Mesodermal cell (in vitro differentiated cells): Measurements from ENCODE around the gene ZNF467.
A peak's percentile ranks its signal among the peaks of the same experiment; 100 is the strongest.

Experiments
- H3K27ac ChIP-seq: 2 replicates; pipeline ENCODE4 v1.7.0; 2013; ENCODE audit warnings: mild to moderate bottlenecking, low read depth, low read length, moderate library complexity; ENCODE audit not compliant: severe bottlenecking
- H3K36me3 ChIP-seq: 2 replicates; pipeline ENCODE4 v1.7.1; 2013; ENCODE audit warnings: mild to moderate bottlenecking, low read length, moderate library complexity; ENCODE audit not compliant: control insufficient read depth, insufficient read depth
- H3K4me1 ChIP-seq: one replicate; pipeline ENCODE4 v1.7.1; 2013; ENCODE audit warnings: mild to moderate bottlenecking, low read length; ENCODE audit not compliant: insufficient read depth, control insufficient read depth, poor library complexity, severe bottlenecking
- H3K4me3 ChIP-seq: 2 replicates; pipeline ENCODE4 v1.7.0; 2013; ENCODE audit warnings: low read length, control low read depth, mild to moderate bottlenecking; ENCODE audit not compliant: insufficient read depth, poor library complexity, severe bottlenecking; ENCODE audit errors: extremely low read depth
- H3K9me3 ChIP-seq: 2 replicates; pipeline ENCODE4 v1.7.1; 2013; ENCODE audit warnings: mild to moderate bottlenecking, low read length, moderate library complexity; ENCODE audit not compliant: control insufficient read depth
- WGBS, 2 experiments: methylation state at CpG; one replicate each; pipeline ENCODE4 v1.1.5; 2013; ENCODE audit warnings: missing lambda C conversion rate in 2 of 2; ENCODE audit not compliant: insufficient coverage in 2 of 2; 5-methylcytosine and 5-hydroxymethylcytosine counted together

ZNF467 gene

DNA sequence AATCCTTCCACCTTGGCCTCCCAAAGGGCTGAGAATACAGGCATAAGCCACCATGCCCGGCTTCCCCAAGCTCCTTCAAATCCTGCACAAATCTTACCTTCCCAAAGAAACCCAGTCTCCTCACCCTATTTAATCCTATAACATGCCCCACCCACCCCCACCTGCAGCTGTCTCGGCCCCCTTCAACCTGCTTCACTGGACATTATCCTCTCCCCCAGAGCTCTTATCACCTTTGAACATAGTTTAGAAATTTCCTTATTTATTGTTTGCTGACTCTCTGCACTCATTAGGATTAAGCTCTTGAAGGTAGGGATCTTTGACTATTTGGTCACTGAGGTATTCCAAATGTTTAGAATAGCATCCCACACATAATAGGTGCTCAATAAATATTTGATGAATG, 3.5 kb downstream of the ZNF467 start:
- no peak overlapping the region for H3K4me3 ChIP-seq
- H3K4me1 ChIP-seq, result peaks cover 8% of the 10 kb centered on the region
- no peak overlapping the region for H3K27ac ChIP-seq
- WGBS, 2 experiments, result 86 to 88% methylated on average over 1 of the region's 2 CpGs
- H3K36me3 ChIP-seq, result peaks cover 8% of the 10 kb centered on the region
- no peaks in the 10 kb centered on the region for H3K9me3 ChIP-seq

- H3K9me3 ChIP-seq, result no peaks in the 10 kb centered on the region
- peaks cover 8% of the 10 kb centered on the region for H3K36me3 ChIP-seq
- H3K4me1 ChIP-seq, result peaks cover 9% of the 10 kb centered on the region
- H3K4me3 ChIP-seq, result no peak overlapping the region
- WGBS, 2 experiments, result 89 to 98% methylated on average over 7 of the region's 7 CpGs
- H3K27ac ChIP-seq, result no peak overlapping the region
Measured at GRCh38 chr7:149768931-149769330, 4.5 kb downstream of the ZNF467 start.

DNA sequence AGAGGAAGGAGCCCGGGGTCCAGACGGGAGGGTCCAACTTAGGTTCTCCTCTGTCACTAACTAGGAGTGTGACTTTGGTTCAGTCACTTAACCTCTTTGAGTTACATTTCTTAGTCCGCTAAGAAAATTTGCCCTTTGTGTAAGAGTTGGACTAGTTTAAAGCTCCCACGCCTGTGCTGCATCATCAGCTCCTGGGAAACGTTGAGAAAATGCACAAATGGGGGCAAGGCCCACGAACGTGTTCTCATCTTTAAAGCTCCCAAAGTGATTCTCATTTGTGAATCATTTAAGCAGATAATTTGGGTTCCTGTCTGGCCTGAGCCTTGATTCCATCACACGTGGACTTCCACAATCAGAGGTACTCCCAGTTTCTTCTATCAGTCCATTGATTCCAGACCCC, 6.3 kb downstream of the ZNF467 start:
- no peaks in the 10 kb centered on the region for H3K9me3 ChIP-seq
- WGBS, 2 experiments, result 81 to 84% methylated on average over 8 of the region's 8 CpGs
- no peak overlapping the region for H3K4me3 ChIP-seq
- peaks cover 8% of the 10 kb centered on the region for H3K36me3 ChIP-seq
- H3K4me1 ChIP-seq, result peaks cover 9% of the 10 kb centered on the region
- H3K27ac ChIP-seq, result no peak overlapping the region

DNA sequence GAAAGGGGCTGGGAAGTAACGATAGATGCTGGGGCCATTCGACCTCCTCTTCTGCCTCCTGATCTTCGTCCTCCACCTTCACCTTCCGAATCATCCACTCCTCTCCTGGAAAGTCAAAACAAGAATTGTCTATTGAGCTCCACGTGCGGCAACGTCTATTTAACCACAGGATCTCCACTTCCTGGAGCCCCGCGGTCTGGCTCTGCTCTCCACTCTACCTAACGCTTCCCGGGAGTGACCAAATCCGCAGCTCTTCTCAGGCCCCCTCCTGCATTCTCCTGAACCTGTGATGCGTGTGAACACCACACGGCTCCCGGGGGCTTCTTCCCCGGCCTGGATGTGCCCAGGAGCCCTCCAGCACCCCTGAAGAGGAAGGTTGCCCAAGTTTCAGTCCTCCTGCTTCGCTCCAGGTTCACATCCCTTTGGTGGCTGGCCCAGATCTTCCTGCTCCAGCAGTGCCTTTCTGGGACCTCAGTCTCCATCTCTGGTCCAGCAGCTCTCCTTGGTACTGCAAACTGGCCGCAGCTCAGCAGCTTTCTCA, 7.2 kb downstream of the ZNF467 start:
- no peaks in the 10 kb centered on the region for H3K9me3 ChIP-seq
- peaks cover 8% of the 10 kb centered on the region for H3K36me3 ChIP-seq
- no peak overlapping the region for H3K27ac ChIP-seq
- no peak overlapping the region for H3K4me3 ChIP-seq
- 27 to 30% methylated on average over 16 to 17 of the region's 18 CpGs for whole genome bisulfite sequencing, 2 experiments
- H3K4me1 ChIP-seq, result peaks cover 8% of the 10 kb centered on the region

- WGBS, 2 experiments, result 6 to 8% methylated on average over 56 to 75 of the region's 76 CpGs
- Histone ChIP-seq H3K4me3 (no peak overlapping the region), H3K9me3 (no peaks in the 10 kb centered on the region), H3K36me3 (peaks cover 5% of the 10 kb centered on the region), H3K27ac (no peak overlapping the region), H3K4me1 (peaks cover 5% of the 10 kb centered on the region)
Measured at GRCh38 chr7:149765399-149766121, 7.8 kb downstream of the ZNF467 start.

- Histone ChIP-seq H3K4me3 (peak overlapping the region; percentile 5), H3K4me1 (peaks cover 5% of the 10 kb centered on the region), H3K9me3 (no peaks in the 10 kb centered on the region), H3K27ac (no peak overlapping the region), H3K36me3 (peaks cover 4% of the 10 kb centered on the region)
- 5% methylated on average over 80 to 86 of the region's 96 CpGs for WGBS, 2 experiments
Measured at GRCh38 chr7:149764481-149765398, 8.6 kb downstream of the ZNF467 start.

GRCh38 chr7:149763563-149764240, 9.7 kb downstream of the ZNF467 start:
- 75 to 89% methylated on average over 17 to 20 of the region's 22 CpGs for WGBS, 2 experiments
- peaks cover 5% of the 10 kb centered on the region for H3K4me1 ChIP-seq

GRCh38 chr7:149762610-149763009, 10.8 kb downstream of the ZNF467 start:
- H3K36me3 ChIP-seq, result no peaks in the 10 kb centered on the region
- H3K27ac ChIP-seq, result no peak overlapping the region
- H3K4me1 ChIP-seq, result peaks cover 5% of the 10 kb centered on the region
- H3K9me3 ChIP-seq, result no peaks in the 10 kb centered on the region
- H3K4me3 ChIP-seq, result no peak overlapping the region
- WGBS, 2 experiments, result 86 to 92% methylated on average over 10 of the region's 10 CpGs

More at GRCh38 chr7:149763563-149764240, 9.7 kb downstream of the ZNF467 start:
- Histone ChIP-seq H3K36me3 (peaks cover 2% of the 10 kb centered on the region), H3K4me3 (no peak overlapping the region), H3K9me3 (no peaks in the 10 kb centered on the region), H3K27ac (no peak overlapping the region)

GRCh38 chr7:149762089-149762488, 11.3 kb downstream of the ZNF467 start:
- no peak overlapping the region for H3K27ac ChIP-seq
- H3K36me3 ChIP-seq, result no peaks in the 10 kb centered on the region
- no peak overlapping the region for H3K4me3 ChIP-seq
- no peaks in the 10 kb centered on the region for H3K9me3 ChIP-seq
- peaks cover 5% of the 10 kb centered on the region for H3K4me1 ChIP-seq
- WGBS, 2 experiments, result 89 to 90% methylated on average over 2 to 3 of the region's 4 CpGs

DNA sequence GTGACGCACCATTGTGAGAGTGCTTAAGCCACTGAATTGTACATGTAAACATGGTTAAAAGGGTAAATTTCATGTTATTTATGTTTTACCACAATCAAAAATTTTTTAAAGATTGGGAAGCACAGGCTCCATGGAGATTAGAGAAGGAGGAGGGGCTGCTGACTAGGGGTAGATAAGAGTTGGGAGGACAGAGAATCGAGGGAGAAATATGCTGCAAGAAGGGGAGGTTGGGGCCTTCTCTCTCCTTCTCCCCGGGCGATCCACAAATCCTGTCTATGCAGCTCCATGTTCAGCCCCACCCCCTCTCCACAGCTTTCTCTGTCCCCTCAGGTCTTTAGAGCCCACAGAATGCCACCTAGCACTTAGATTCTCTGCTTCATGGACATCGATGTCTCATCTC, 12.1 kb downstream of the ZNF467 start:
- Histone ChIP-seq H3K27ac (no peak overlapping the region), H3K36me3 (no peaks in the 10 kb centered on the region), H3K9me3 (no peaks in the 10 kb centered on the region), H3K4me1 (peaks cover 5% of the 10 kb centered on the region), H3K4me3 (no peak overlapping the region)
- WGBS, 2 experiments, result 80 to 88% methylated on average over 3 to 4 of the region's 5 CpGs
